Glomerular visceral epithelial cell (primary cell): ENCODE data around the gene IGLL5.

ENCODE experiments used
- DNase-seq: peaks from one replicate; pipeline ENCODE4 v3.0.0-alpha.2; 2016; ENCODE audit errors: extremely low spot score

Gene IGLL5

GRCh38 chr22:22887621-22888503 is at the start of gene IGLL5:
Gene IGLL5, plus strand, starts transcription at chr22:22887816. Its CDS starts 238 bp downstream, at chr22:22888054.
- DNase-seq, result no peak

- no peak for DNase-seq
These were observed 49.3 kb upstream of the IGLL5 start for GRCh38 chr22:22838148-22838786.

GRCh38 chr22:22839570-22840314 is 47.9 kb upstream of the IGLL5 start:
- no peak for DNase-seq

- DNase-seq, result no peak
These were observed 46.8 kb upstream of the IGLL5 start for GRCh38 chr22:22840780-22841179.

- DNase-seq, result no peak
These were observed 46.0 kb upstream of the IGLL5 start for GRCh38 chr22:22841598-22841997.

- DNase-seq, result no peak
These were observed 45.5 kb upstream of the IGLL5 start for GRCh38 chr22:22842085-22842484.

GRCh38 chr22:22843848-22844247 is 43.8 kb upstream of the IGLL5 start:
- no peak for DNase-seq

GRCh38 chr22:22847241-22847640 is 40.4 kb upstream of the IGLL5 start:
- DNase-seq, result no peak

- peak; percentile 38 for DNase-seq
These were observed 39.2 kb upstream of the IGLL5 start for GRCh38 chr22:22848364-22848866.

GRCh38 chr22:22849640-22850610 is 37.7 kb upstream of the IGLL5 start:
- DNase-seq, result no peak

GRCh38 chr22:22851969-22852368 is 35.6 kb upstream of the IGLL5 start:
- DNase-seq, result no peak

GRCh38 chr22:22853713-22854112 is 33.9 kb upstream of the IGLL5 start:
- DNase-seq, result no peak

- no peak for DNase-seq
These were observed 33.1 kb upstream of the IGLL5 start for GRCh38 chr22:22854466-22854865.

- DNase-seq, result no peak
These were observed 32.5 kb upstream of the IGLL5 start for GRCh38 chr22:22855085-22855484.

GRCh38 chr22:22855617-22856308 is 31.9 kb upstream of the IGLL5 start:
- peak; percentile 11 for DNase-seq

- DNase-seq, result no peak
These were observed 31.3 kb upstream of the IGLL5 start for GRCh38 chr22:22856364-22856763.

- no peak for DNase-seq
These were observed 30.6 kb upstream of the IGLL5 start for GRCh38 chr22:22856885-22857606.

- no peak for DNase-seq
These were observed 29.7 kb upstream of the IGLL5 start for GRCh38 chr22:22857607-22858558.

GRCh38 chr22:22858559-22858937 is 29.1 kb upstream of the IGLL5 start:
- no peak for DNase-seq
